Measurements from ENCODE around the gene ERO1B.

Gene ERO1B

GRCh38 chr1:236311040-236311439 is 29.3 kb upstream of the ERO1B start:
- no peaks in the 10 kb centered on the region for H3K4me1 Mint-ChIP-seq (ENCODE audit: low read depth)
- peaks cover 5% of the 10 kb centered on the region for H3K27me3 Mint-ChIP-seq
- no peak overlapping the region for H3K27ac Mint-ChIP-seq
- no peak overlapping the region for H3K4me3 Mint-ChIP-seq
- no peaks in the 10 kb centered on the region for H3K9me3 Mint-ChIP-seq
- H3K36me3 Mint-ChIP-seq (ENCODE audit: low read depth) = no peaks in the 10 kb centered on the region

DNA sequence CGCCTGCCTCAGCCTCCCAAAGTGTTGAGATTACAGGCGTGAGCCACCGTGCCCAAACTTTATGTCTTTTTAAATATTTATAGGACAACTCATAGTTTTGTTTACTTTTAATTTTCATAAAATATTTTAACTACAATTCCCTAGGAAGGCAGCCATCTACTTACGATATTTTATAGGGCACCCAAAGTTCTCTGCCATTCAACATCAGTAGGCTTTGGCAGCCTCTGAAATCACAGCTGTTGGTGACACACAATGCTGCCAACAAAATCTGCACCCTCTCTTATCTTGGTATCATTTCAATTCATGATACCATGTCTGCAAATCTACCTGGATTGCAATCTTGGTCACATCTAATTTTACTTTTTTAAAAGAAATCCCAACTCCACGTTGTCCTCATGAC is 27.1 kb upstream of the ERO1B start:
- no peak overlapping the region for H3K27ac Mint-ChIP-seq
- no peaks in the 10 kb centered on the region for H3K4me1 Mint-ChIP-seq (ENCODE audit: low read depth)
- no peaks in the 10 kb centered on the region for H3K36me3 Mint-ChIP-seq (ENCODE audit: low read depth)
- H3K4me3 Mint-ChIP-seq = no peak overlapping the region
- no peaks in the 10 kb centered on the region for H3K27me3 Mint-ChIP-seq
- no peaks in the 10 kb centered on the region for H3K9me3 Mint-ChIP-seq

DNA sequence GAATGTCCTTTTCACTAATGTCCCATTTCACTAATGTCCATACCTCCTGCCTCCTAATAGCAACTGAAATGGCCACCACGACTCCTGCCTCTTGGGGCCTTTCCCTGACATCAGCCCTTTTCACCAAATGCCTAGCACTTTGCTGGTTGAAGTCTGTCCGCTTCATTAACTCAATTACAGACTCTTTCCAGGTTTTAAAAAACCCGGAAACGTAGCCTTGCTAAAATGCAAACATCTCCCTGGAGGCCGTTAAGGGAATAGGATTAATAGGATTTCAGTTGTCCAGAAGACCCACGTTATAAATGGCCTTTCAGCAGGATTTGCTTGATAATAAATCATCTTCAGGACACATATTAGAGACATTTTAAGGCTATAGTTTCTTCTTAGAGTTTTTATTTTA is 25.7 kb upstream of the ERO1B start:
- Mint-ChIP-seq H3K4me3 (no peak overlapping the region), H3K36me3 (ENCODE audit: low read depth) (no peaks in the 10 kb centered on the region), H3K27ac (no peak overlapping the region), H3K9me3 (no peaks in the 10 kb centered on the region), H3K4me1 (ENCODE audit: low read depth) (peaks cover 7% of the 10 kb centered on the region), H3K27me3 (no peaks in the 10 kb centered on the region)

DNA sequence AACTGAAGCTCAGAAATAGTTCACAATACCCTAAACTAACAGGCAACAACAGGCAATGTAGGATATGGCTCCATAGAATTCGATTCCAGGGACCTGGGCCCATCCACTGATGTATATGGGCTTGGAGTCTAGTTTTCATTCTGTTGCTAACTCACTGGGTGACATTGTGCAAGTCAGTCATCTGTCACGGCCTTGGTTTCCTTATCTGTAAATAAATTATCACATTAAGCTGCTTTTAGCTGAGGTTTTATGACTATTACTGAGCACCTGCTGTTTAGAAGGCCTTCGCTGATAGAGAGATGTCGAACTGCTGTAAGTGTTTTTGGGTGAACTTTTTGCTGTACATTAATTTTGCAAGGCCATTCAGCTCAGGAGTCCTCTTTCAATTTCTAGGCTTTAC is 22.9 kb upstream of the ERO1B start:
- Mint-ChIP-seq H3K27me3 (no peaks in the 10 kb centered on the region), H3K36me3 (ENCODE audit: low read depth) (no peaks in the 10 kb centered on the region), H3K4me1 (ENCODE audit: low read depth) (peaks cover 7% of the 10 kb centered on the region), H3K27ac (no peak overlapping the region), H3K9me3 (no peaks in the 10 kb centered on the region), H3K4me3 (no peak overlapping the region)

DNA sequence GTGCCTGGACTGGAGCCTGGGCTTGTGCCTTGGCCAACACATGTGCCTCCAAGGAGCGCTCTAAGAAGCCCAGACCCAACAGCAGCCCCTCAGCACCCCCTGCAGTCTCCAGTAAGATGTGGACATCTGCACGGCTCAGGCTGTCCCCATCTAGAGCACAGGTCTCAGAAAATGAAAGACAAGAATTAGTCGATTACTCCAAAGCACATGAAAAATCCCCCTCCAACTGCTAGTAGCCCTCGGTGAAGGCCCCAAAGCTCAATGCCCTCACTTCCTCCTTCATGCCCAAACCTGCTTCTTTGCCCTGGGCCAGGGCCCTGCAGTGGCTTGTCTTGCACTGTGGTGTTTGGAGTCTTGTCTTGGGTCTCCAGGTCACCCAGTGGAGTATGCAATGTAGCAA is 21.9 kb upstream of the ERO1B start:
- H3K27ac Mint-ChIP-seq = no peak overlapping the region
- H3K27me3 Mint-ChIP-seq = no peaks in the 10 kb centered on the region
- no peaks in the 10 kb centered on the region for H3K9me3 Mint-ChIP-seq
- no peak overlapping the region for H3K4me3 Mint-ChIP-seq
- H3K4me1 Mint-ChIP-seq (ENCODE audit: low read depth) = peaks cover 7% of the 10 kb centered on the region
- H3K36me3 Mint-ChIP-seq (ENCODE audit: low read depth) = no peaks in the 10 kb centered on the region

GRCh38 chr1:236302941-236303340 is 21.2 kb upstream of the ERO1B start:
- Mint-ChIP-seq H3K36me3 (ENCODE audit: low read depth) (no peaks in the 10 kb centered on the region), H3K4me3 (no peak overlapping the region), H3K27ac (no peak overlapping the region), H3K9me3 (no peaks in the 10 kb centered on the region), H3K4me1 (ENCODE audit: low read depth) (peaks cover 7% of the 10 kb centered on the region), H3K27me3 (no peaks in the 10 kb centered on the region)

GRCh38 chr1:236301958-236302335 is 20.2 kb upstream of the ERO1B start:
- Mint-ChIP-seq H3K27me3 (no peaks in the 10 kb centered on the region), H3K4me3 (no peak overlapping the region), H3K4me1 (ENCODE audit: low read depth) (peaks cover 7% of the 10 kb centered on the region), H3K36me3 (ENCODE audit: low read depth) (no peaks in the 10 kb centered on the region), H3K27ac (no peak overlapping the region), H3K9me3 (no peaks in the 10 kb centered on the region)

- H3K4me1 Mint-ChIP-seq (ENCODE audit: low read depth) = peaks cover 7% of the 10 kb centered on the region
- no peaks in the 10 kb centered on the region for H3K36me3 Mint-ChIP-seq (ENCODE audit: low read depth)
- H3K4me3 Mint-ChIP-seq = no peak overlapping the region
- no peaks in the 10 kb centered on the region for H3K9me3 Mint-ChIP-seq
- H3K27me3 Mint-ChIP-seq = no peaks in the 10 kb centered on the region
- H3K27ac Mint-ChIP-seq = no peak overlapping the region
These were observed 19.6 kb upstream of the ERO1B start for GRCh38 chr1:236301080-236301957.

- H3K4me3 Mint-ChIP-seq = no peak overlapping the region
- H3K27me3 Mint-ChIP-seq = no peaks in the 10 kb centered on the region
- no peaks in the 10 kb centered on the region for H3K9me3 Mint-ChIP-seq
- no peaks in the 10 kb centered on the region for H3K4me1 Mint-ChIP-seq (ENCODE audit: low read depth)
- no peak overlapping the region for H3K27ac Mint-ChIP-seq
- no peaks in the 10 kb centered on the region for H3K36me3 Mint-ChIP-seq (ENCODE audit: low read depth)
These were observed 15.4 kb upstream of the ERO1B start for GRCh38 chr1:236297161-236297560.

GRCh38 chr1:236292425-236292824 is 10.7 kb upstream of the ERO1B start:
- no peaks in the 10 kb centered on the region for H3K9me3 Mint-ChIP-seq
- no peak overlapping the region for H3K4me3 Mint-ChIP-seq
- H3K36me3 Mint-ChIP-seq (ENCODE audit: low read depth) = no peaks in the 10 kb centered on the region
- no peak overlapping the region for H3K27ac Mint-ChIP-seq
- no peaks in the 10 kb centered on the region for H3K27me3 Mint-ChIP-seq
- no peaks in the 10 kb centered on the region for H3K4me1 Mint-ChIP-seq (ENCODE audit: low read depth)

DNA sequence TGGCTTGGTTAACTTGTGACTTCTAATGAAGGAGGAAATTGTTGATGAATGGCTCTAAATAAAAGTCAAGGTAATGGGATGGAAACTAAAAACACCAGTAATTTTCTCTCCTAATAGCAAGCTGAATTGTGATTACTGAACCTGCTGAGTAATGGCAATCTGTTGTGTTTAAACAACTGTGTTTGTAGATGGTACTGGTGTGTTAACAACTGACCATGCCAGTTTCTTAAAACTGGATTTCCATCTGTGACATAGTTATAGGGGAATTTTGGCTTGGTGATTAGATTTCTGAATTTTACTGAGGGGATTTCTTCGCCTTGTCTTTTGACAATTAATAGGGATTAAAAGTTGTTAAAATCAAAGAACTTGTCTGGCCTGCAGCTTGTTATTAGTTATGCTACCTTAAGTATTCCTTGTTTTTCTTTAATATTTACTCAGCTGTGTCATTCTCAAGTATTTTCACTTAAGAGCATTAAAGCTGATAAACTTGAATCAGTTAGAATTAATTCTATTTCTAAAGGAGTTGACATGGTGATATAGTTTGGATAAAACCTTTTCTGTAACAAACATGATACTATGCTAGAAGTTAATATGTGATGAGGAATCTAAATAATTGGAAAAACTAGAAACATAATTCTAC is 7.9 kb upstream of the ERO1B start:
- H3K9me3 Mint-ChIP-seq = no peaks in the 10 kb centered on the region
- peaks cover 9% of the 10 kb centered on the region for H3K4me1 Mint-ChIP-seq (ENCODE audit: low read depth)
- no peak overlapping the region for H3K27ac Mint-ChIP-seq
- no peak overlapping the region for H3K4me3 Mint-ChIP-seq
- H3K27me3 Mint-ChIP-seq = no peaks in the 10 kb centered on the region
- no peaks in the 10 kb centered on the region for H3K36me3 Mint-ChIP-seq (ENCODE audit: low read depth)

DNA sequence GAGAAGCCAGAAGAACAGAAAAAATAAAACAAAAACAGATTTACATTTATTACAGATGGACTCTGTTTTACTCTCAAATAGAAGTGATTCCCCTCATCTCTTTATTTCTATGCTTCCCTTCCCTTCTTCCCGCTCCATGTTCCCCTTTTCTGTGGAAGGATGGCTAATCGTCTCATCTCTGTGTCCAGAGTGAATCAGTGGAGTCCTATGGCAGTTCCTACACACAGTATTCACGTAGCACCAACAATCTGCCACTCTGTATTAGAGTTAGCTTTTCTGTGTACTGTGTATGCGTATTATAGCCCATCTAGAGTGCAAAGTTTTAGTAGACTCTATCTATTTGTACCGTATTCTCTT is 6.8 kb upstream of the ERO1B start:
- H3K4me1 Mint-ChIP-seq (ENCODE audit: low read depth) = peaks cover 19% of the 10 kb centered on the region
- H3K27me3 Mint-ChIP-seq = no peaks in the 10 kb centered on the region
- H3K27ac Mint-ChIP-seq = no peak overlapping the region
- no peaks in the 10 kb centered on the region for H3K36me3 Mint-ChIP-seq (ENCODE audit: low read depth)
- H3K4me3 Mint-ChIP-seq = no peak overlapping the region
- no peaks in the 10 kb centered on the region for H3K9me3 Mint-ChIP-seq

GRCh38 chr1:236287757-236288619 is 6.2 kb upstream of the ERO1B start:
- H3K27me3 Mint-ChIP-seq = no peaks in the 10 kb centered on the region
- no peaks in the 10 kb centered on the region for H3K36me3 Mint-ChIP-seq (ENCODE audit: low read depth)
- no peak overlapping the region for H3K4me3 Mint-ChIP-seq
- peaks cover 25% of the 10 kb centered on the region for H3K4me1 Mint-ChIP-seq (ENCODE audit: low read depth)
- no peaks in the 10 kb centered on the region for H3K9me3 Mint-ChIP-seq
- H3K27ac Mint-ChIP-seq = peak overlapping the region; percentile 45

DNA sequence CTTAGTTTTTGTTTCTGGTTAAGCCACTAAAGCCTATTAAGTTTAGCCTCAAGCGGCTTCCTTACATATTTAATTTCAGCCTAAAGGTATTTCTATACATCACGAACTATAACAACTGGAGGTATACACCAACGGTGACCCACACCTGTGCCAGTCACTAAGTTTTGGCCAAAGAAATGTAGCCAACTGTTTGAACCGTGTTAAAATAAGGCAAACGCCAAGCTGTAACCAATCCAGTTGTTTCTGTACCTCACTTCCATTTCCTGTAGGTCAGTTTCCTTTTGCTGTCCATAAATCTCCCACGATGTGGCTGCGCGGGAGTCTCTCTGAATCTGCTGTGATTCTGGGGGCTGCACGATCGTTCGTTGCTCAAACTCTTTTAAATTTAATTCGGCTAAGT is 5.6 kb upstream of the ERO1B start:
- no peak overlapping the region for H3K4me3 Mint-ChIP-seq
- peaks cover 31% of the 10 kb centered on the region for H3K4me1 Mint-ChIP-seq (ENCODE audit: low read depth)
- no peaks in the 10 kb centered on the region for H3K36me3 Mint-ChIP-seq (ENCODE audit: low read depth)
- peak overlapping the region; percentile 45 for H3K27ac Mint-ChIP-seq
- H3K9me3 Mint-ChIP-seq = no peaks in the 10 kb centered on the region
- no peaks in the 10 kb centered on the region for H3K27me3 Mint-ChIP-seq

- Mint-ChIP-seq H3K4me1 (ENCODE audit: low read depth) (peaks cover 46% of the 10 kb centered on the region), H3K27me3 (no peaks in the 10 kb centered on the region), H3K4me3 (peak overlapping the region; percentile 28), H3K9me3 (no peaks in the 10 kb centered on the region), H3K36me3 (ENCODE audit: low read depth) (no peaks in the 10 kb centered on the region), H3K27ac (peak overlapping the region; percentile 76)
These were observed 2.5 kb upstream of the ERO1B start for GRCh38 chr1:236284291-236284721.

All from stimulated activated naive CD8-positive, alpha-beta T cell treated with anti-CD3 and anti-CD28 coated beads, Interleukin-15, Interleukin-2, amounts not matched to agents 100 ng/mL and 50 ng/mL, for 24 hours (primary cell).